H1 (cell line): ENCODE measurements around the gene SLC25A39.

Experiments used
- EZH2 ChIP-seq: fragments of 200-600 bp; sonication (generic); IDR thresholded peaks from 2 replicates; pipeline ENCODE4 v1.7.1; 2012; ENCODE audit warnings: low read depth, mild to moderate bottlenecking, moderate library complexity, low read length, inconsistent platforms; ENCODE audit not compliant: severe bottlenecking
- POLR2AphosphoS5 ChIP-seq: IDR thresholded peaks from 2 replicates; pipeline ENCODE4 v1.6.1; 2011; ENCODE audit warnings: low read depth, low read length
- RXRA ChIP-seq: IDR thresholded peaks from 2 replicates; pipeline ENCODE4 v1.6.1; 2011; ENCODE audit warnings: low read depth, mild to moderate bottlenecking, low read length, moderate library complexity; ENCODE audit not compliant: insufficient read depth
- TF ChIP-seq, protein P1 (sequence below), 3 experiments: IDR thresholded peaks; 1 replicate in 2 of 3; 2 replicates in 1 of 3; pipeline versions ENCODE4 v1.5.1 to v1.6.1; 2011; ENCODE audit warnings: low read length in 3 of 3, mild to moderate bottlenecking in 3 of 3, inconsistent platforms in 2 of 3, low read depth in 1 of 3, moderate library complexity in 1 of 3; ENCODE audit not compliant: insufficient read depth in 1 of 3; ENCODE audit errors: control extremely low read depth in 1 of 3

DNA sequence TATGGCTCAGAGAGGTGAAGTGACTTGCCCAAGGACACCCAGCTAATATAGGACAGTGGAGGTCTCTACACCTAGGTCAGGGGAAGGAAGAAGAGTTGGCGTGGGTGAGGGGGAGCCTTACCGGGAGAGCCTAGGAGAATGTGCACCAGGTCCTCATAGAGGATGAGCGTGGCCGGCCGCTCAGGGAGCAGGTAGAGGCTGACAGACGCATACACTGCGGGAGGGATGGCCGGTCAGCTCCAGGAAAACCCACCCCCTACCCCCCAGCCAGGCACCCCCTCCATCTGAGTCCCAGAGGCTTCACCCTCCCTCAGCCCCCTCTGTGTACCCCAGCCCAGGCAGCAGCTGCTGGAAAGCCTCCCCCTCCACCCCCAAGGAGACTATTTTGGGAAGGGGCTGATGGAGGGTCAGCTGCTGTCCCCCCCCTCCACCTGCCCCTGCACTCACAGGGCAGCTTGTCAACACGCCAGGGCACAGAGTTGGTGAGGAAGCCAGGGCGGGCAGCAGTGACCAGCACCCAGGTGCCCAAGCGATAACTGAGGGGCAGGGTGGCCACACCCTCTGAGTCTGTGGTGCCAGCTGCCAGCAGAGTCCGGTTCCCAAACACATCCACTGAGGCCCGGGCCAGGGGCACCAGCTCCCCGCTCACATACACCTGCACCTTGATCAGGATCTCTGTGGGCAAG, 35.0 kb upstream of the SLC25A39 start:
- TF ChIP-seq RXRA (no peak), POLR2AphosphoS5 (no peak), EZH2 (no peak)
- TF ChIP-seq, protein P1, sequence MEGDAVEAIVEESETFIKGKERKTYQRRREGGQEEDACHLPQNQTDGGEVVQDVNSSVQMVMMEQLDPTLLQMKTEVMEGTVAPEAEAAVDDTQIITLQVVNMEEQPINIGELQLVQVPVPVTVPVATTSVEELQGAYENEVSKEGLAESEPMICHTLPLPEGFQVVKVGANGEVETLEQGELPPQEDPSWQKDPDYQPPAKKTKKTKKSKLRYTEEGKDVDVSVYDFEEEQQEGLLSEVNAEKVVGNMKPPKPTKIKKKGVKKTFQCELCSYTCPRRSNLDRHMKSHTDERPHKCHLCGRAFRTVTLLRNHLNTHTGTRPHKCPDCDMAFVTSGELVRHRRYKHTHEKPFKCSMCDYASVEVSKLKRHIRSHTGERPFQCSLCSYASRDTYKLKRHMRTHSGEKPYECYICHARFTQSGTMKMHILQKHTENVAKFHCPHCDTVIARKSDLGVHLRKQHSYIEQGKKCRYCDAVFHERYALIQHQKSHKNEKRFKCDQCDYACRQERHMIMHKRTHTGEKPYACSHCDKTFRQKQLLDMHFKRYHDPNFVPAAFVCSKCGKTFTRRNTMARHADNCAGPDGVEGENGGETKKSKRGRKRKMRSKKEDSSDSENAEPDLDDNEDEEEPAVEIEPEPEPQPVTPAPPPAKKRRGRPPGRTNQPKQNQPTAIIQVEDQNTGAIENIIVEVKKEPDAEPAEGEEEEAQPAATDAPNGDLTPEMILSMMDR (IDR thresholded peaks at IDR 0.05; ENCODE audit: control extremely low read depth in 1 of 3, insufficient read depth in 1 of 3, low read depth in 1 of 3, low read length in 3 of 3) = no peak
